Measurements from ENCODE around the gene PNPT1.
"Not testable (repeated sequence)": the region's sequence is repeated elsewhere in the genome, so short reads cannot be mapped to it uniquely, and the experiment has no call there.

The PNPT1 gene

DNA sequence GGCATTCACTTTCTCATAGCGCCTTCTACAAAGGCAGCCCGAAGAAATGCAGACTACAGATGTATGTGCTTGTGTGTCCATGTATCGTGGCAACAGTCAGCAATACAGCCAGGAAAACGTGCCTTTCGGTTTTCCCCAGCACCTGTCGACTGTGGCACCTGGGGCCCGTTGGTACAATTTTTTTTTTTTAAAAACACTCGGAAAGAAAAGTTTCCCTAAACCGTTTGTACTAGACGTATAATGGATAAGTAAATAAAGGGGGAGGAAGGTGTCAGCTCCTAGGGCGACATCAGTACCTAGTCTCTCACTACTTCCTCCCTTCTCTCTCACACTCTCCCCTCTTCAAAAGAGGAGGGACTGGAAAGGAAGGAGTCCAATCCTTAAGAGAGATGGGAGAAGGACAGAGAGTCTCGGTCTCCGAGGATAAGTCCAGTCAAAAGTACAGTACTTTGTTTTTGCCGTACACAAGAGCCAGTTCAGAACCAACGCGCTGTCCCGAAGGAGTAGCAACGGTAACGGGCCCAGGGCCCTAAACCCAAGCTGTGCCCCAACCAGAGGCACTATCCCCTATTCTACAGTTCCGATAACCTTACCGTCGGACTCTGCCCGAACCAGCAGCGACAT lies 77.0 kb downstream of the PNPT1 start:
- peaks cover 36% of the 10 kb centered on the region for H3K36me3 ChIP-seq (ENCODE audit: insufficient read depth, low read length)
- H3K4me1 ChIP-seq (ENCODE audit: insufficient read depth, low read length), result peaks cover 4% of the 10 kb centered on the region; the same call in 1 of the 2 replicates
- 2% methylated on average over 21 of the region's 24 CpGs for WGBS
- H3K4me3 ChIP-seq (ENCODE audit: low read length), result peak overlapping the region; percentile 90
- no peaks in the 10 kb centered on the region for H3K27me3 ChIP-seq (ENCODE audit: insufficient read depth, low read length)
- H3K27ac ChIP-seq (ENCODE audit: low read depth, low read length), result peak overlapping the region; percentile 97
- peak overlapping the region; percentile 97 for H3K9ac ChIP-seq (ENCODE audit: low read depth, low read length)
- no peaks in the 10 kb centered on the region for H3K9me3 ChIP-seq (ENCODE audit: insufficient read depth, low read depth, low read length)

DNA sequence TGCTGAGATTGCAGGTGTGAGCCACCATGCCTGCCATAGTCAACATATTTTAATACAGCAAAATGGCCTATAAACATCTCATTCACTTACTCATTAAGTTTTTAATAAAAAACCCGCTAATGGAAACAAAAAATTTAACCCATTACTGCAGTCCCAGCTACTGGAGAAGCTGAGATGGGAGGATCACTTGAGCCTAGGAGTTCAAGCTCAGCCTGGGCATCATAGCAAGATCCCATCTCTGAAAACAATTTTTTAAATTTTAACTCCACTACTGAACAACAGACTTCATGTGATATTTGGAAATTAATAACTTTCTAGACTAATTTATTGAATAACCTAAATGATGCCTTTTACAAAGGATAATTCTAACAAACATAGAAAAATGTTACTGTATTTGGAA lies 81.6 kb downstream of the PNPT1 start:
- peaks cover 44% of the 10 kb centered on the region for H3K36me3 ChIP-seq (ENCODE audit: insufficient read depth, low read length)
- H3K4me1 ChIP-seq (ENCODE audit: insufficient read depth, low read length), result peaks cover 4% of the 10 kb centered on the region; the same call in 1 of the 2 replicates
- no peaks in the 10 kb centered on the region for H3K27me3 ChIP-seq (ENCODE audit: insufficient read depth, low read length)
- H3K4me3 ChIP-seq (ENCODE audit: low read length), result no peak overlapping the region
- H3K27ac ChIP-seq (ENCODE audit: low read depth, low read length), result no peak overlapping the region
- 96% methylated on average over 1 of the region's 1 CpG for whole genome bisulfite sequencing
- no peak overlapping the region for H3K9ac ChIP-seq (ENCODE audit: low read depth, low read length)
- no peaks in the 10 kb centered on the region for H3K9me3 ChIP-seq (ENCODE audit: insufficient read depth, low read depth, low read length)

DNA sequence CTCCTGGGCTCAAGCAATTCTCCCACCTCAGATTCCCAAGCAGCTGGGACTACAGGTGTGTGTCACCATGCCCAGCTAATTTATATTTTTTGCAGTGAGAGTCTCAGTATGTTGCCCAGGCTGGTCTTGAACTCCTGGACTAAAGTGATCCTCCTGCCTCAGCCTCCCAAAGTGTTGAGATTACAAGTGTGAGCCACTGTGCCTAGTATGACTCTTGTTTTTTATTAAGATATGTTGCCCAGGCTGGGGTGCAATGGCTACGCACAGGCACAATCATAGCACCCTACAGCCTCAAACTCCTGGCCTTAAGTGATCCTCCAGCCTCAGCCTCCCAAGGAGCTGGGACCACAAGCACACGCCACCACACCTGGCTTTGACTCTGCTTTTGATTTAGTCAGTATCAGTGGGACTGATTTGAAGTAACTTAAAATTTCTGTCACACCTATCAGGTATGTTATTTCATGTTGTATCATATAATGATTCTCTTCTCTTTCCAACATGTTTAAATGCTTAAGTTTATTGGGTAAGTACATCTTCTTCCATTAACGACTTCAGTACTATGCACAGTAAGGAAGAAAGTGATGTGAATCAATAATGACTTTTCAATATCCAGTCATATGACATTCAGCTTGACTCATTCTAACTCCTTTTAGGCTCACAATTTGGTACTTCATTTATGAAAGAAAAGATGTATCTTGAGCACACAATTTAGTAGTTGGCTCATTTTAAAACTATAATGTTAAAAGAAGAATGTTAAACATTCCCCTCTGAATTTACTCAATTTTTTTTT lies 82.5 kb downstream of the PNPT1 start:
- WGBS, result 100% methylated on average over 2 of the region's 3 CpGs
- Histone ChIP-seq H3K9me3 (ENCODE audit: insufficient read depth, low read depth, low read length) (no peaks in the 10 kb centered on the region), H3K36me3 (ENCODE audit: insufficient read depth, low read length) (peaks cover 44% of the 10 kb centered on the region), H3K4me1 (ENCODE audit: insufficient read depth, low read length) (peaks cover 4% of the 10 kb centered on the region; the same call in 1 of the 2 replicates), H3K27me3 (ENCODE audit: insufficient read depth, low read length) (no peaks in the 10 kb centered on the region), H3K9ac (ENCODE audit: low read depth, low read length) (no peak overlapping the region), H3K4me3 (ENCODE audit: low read length) (no peak overlapping the region), H3K27ac (ENCODE audit: low read depth, low read length) (no peak overlapping the region)

DNA sequence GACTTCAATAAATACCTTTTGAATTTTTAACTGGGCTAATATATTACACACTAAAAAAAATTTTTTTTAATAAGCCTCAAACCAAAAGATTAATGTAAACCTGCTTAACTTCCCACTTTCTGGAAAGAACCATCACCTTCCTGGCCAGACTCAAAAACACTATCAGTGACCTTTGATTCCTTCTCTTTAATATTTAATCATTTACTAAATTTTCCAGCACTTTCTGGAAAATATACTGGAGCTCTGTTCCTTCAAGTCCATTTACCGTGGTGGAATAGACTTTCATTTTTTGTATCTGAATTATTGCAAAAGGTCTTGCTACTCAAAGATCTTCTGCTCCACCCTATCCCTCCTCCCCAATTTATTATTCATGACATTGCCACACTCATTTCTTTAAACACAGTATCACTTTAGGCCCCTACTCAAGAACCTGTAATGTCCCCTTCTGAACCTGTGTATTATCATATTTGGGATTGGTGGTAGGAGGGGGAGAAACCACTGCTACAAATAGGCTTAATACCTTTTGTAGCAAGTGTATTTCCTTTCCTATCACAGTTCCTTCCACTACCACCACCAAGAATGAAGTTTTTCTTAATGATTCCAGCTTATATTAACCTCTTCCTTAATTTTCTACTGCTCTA lies 83.6 kb downstream of the PNPT1 start:
- Histone ChIP-seq H3K36me3 (ENCODE audit: insufficient read depth, low read length) (peaks cover 41% of the 10 kb centered on the region), H3K9me3 (ENCODE audit: insufficient read depth, low read depth, low read length) (no peaks in the 10 kb centered on the region), H3K27ac (ENCODE audit: low read depth, low read length) (no peak overlapping the region), H3K27me3 (ENCODE audit: insufficient read depth, low read length) (no peaks in the 10 kb centered on the region), H3K9ac (ENCODE audit: low read depth, low read length) (no peak overlapping the region), H3K4me1 (ENCODE audit: insufficient read depth, low read length) (no peaks in the 10 kb centered on the region), H3K4me3 (ENCODE audit: low read length) (no peak overlapping the region)
- WGBS, result 92% methylated on average over 1 of the region's 1 CpG

DNA sequence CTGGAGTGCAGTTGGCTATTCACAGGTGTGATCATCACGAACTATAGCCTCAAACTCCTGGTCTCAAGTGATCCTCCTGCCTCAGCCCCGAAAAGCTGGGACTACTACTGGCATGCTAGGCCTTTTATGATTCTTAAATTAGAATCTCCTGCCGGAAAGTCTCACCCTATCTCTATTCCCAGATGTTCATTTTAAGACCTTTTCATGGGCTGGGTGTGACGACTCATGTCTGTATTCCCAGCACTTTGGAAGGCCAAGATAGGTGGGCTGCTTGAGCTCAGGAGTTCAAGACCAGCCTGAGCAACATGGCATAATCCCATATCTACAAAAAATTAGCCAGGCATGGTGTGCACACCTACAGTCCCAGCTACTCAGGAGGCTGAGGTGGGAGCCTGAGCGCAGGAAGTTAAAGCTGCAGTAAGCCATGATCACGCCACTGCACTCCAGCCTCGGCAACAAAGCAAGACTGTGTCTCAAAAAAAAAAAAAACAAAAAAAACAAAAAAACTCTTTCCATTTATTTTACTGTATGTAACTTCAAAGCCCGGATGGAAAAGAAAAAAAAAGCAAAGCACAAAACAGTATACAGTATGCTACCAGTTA lies 84.3 kb downstream of the PNPT1 start:
- peaks cover 33% of the 10 kb centered on the region for H3K36me3 ChIP-seq (ENCODE audit: insufficient read depth, low read length)
- 88% methylated on average over 8 of the region's 8 CpGs for WGBS
- H3K27me3 ChIP-seq (ENCODE audit: insufficient read depth, low read length), result no peaks in the 10 kb centered on the region
- no peaks in the 10 kb centered on the region for H3K9me3 ChIP-seq (ENCODE audit: insufficient read depth, low read depth, low read length)
- H3K4me1 ChIP-seq (ENCODE audit: insufficient read depth, low read length), result no peaks in the 10 kb centered on the region
- no peak overlapping the region for H3K9ac ChIP-seq (ENCODE audit: low read depth, low read length)
- no peak overlapping the region for H3K4me3 ChIP-seq (ENCODE audit: low read length)
- H3K27ac ChIP-seq (ENCODE audit: low read depth, low read length), result no peak overlapping the region

DNA sequence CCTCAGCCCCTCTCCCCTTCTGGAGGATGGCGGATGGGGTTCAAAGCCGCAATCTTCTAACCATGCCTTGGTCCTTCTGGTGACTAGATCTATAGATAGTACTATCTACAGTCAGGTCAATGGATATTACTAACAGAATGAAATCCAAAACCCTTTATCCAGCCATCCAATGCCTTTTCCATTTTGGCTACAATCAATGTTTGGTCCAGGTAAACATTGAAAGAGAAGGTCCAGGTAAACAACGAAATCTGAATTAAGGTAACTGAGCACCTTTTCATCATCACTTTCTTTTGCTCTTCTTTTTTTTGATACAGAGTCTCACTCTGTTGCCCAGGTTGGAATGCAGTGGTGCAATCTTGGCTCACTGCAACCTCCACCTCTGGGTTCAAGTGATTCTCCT lies 85.9 kb downstream of the PNPT1 start:
- Histone ChIP-seq H3K9me3 (ENCODE audit: insufficient read depth, low read depth, low read length) (no peaks in the 10 kb centered on the region), H3K27ac (ENCODE audit: low read depth, low read length) (no peak overlapping the region), H3K4me3 (ENCODE audit: low read length) (no peak overlapping the region), H3K4me1 (ENCODE audit: insufficient read depth, low read length) (no peaks in the 10 kb centered on the region), H3K9ac (ENCODE audit: low read depth, low read length) (no peak overlapping the region), H3K27me3 (ENCODE audit: insufficient read depth, low read length) (no peaks in the 10 kb centered on the region), H3K36me3 (ENCODE audit: insufficient read depth, low read length) (peaks cover 27% of the 10 kb centered on the region)
- 98% methylated on average over 2 of the region's 3 CpGs for WGBS

DNA sequence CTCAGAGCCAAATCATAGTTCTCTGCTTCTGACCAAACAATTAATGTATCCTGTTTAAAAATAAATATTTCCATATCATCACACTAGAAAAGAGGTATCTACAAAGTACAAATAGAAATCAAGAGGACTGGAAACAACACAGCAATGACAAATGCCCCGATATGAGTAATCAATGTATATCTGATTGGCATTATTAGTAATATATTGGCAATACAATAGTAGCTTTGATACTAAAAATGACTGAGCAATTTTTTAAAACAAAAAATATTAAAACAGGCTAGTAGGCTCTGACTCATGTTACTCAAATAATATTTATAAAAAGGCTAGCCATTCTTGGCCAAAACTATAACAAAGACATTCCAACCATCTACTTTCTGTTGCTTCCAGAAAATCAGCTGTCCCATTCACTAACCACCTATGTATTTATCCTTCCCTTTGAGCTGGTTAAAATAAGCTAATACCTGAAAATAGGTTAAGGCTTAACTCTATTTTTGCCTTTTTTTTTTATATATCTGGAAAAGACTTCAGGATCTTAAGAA lies 89.5 kb downstream of the PNPT1 start:
- H3K4me3 ChIP-seq (ENCODE audit: low read length), result no peak overlapping the region
- no peaks in the 10 kb centered on the region for H3K27me3 ChIP-seq (ENCODE audit: insufficient read depth, low read length)
- H3K9ac ChIP-seq (ENCODE audit: low read depth, low read length), result no peak overlapping the region
- no peak overlapping the region for H3K27ac ChIP-seq (ENCODE audit: low read depth, low read length)
- no CpG with 5 or more reads among the region's 1 CpG for WGBS
- no peaks in the 10 kb centered on the region for H3K9me3 ChIP-seq (ENCODE audit: insufficient read depth, low read depth, low read length)
- H3K36me3 ChIP-seq (ENCODE audit: insufficient read depth, low read length), result peaks cover 31% of the 10 kb centered on the region
- H3K4me1 ChIP-seq (ENCODE audit: insufficient read depth, low read length), result no peaks in the 10 kb centered on the region

DNA sequence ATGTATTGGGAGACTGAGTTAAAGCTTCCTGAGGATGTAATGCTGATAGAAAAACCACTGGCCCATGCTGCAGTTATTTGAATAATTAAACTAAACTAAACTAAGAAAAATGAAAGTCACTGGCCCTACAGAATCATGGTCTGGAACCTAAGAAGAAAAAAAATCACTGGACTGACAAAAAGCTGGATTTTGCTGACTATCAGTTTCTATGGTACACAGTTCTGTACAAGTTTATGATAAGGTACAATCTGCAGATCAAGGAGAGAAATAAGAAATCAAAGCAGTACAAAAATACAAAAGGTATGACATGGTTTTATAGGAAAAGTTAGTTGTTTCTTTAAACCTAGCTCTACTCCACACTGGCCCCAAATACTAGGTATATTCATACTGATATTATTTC lies 91.8 kb downstream of the PNPT1 start:
- Histone ChIP-seq H3K9ac (ENCODE audit: low read depth, low read length) (no peak overlapping the region), H3K27me3 (ENCODE audit: insufficient read depth, low read length) (no peaks in the 10 kb centered on the region), H3K9me3 (ENCODE audit: insufficient read depth, low read depth, low read length) (no peaks in the 10 kb centered on the region), H3K36me3 (ENCODE audit: insufficient read depth, low read length) (peaks cover 46% of the 10 kb centered on the region), H3K4me3 (ENCODE audit: low read length) (no peak overlapping the region), H3K27ac (ENCODE audit: low read depth, low read length) (no peak overlapping the region), H3K4me1 (ENCODE audit: insufficient read depth, low read length) (no peaks in the 10 kb centered on the region)

DNA sequence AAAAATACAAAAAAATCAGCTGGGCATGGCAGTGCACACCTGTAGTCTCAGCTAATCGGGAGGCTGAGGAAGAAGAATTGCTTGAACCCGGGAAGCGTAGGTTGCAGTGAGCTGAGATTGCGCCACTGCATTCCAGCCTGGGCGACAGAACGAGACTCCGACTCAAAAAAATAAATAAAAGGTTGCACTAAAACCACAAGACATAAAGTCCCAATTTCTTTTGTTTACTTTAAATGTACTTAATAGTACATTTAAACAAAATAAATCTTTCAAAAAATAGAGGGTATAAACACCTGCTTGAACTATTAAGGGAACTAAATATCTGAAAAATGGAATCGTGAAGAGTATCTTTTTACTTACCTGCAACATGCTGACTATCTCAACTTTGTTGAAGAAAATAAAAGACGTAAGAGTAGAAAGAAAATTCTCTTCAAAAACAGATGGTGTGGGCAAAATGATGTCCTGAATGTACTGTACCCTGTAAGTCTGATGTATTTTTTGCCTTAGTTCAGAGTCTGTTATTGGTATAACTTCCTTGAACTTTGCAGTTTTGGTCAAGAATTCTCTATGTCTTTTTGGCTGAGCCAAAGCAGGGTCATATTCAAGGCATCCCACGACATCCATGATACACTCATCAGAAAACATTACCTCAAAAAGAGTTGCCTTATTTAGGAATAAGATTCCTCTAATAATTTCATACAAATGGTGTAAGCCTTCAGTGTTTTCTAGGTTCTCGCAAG lies 95.4 kb downstream of the PNPT1 start:
- 92% methylated on average over 11 of the region's 11 CpGs for WGBS
- Histone ChIP-seq H3K4me1 (ENCODE audit: insufficient read depth, low read length) (no peaks in the 10 kb centered on the region), H3K36me3 (ENCODE audit: insufficient read depth, low read length) (peaks cover 49% of the 10 kb centered on the region)

DNA sequence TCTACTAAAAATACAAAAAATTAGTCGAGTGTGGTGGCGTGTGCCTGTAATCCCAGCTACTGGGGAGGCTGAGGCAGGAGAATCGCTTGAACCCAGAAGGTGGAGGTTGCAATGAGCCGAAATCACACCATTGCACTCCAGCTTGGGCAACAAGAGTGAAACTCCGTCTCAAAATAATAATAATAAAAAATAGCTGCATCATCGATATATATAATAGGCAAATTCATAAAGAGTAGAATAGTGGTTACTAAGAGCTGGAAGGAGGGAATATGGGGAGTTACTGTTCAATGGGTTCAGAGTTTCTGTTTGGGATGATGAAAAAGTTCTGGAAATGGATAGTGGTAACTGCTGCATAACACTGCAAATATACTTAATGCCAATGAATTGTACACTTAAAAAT lies 96.8 kb downstream of the PNPT1 start:
- not testable (repeated sequence) for H3K9me3 ChIP-seq (ENCODE audit: insufficient read depth, low read depth, low read length); H3K27ac ChIP-seq (ENCODE audit: low read depth, low read length); H3K4me1 ChIP-seq (ENCODE audit: insufficient read depth, low read length); H3K4me3 ChIP-seq (ENCODE audit: low read length); H3K9ac ChIP-seq (ENCODE audit: low read depth, low read length); H3K27me3 ChIP-seq (ENCODE audit: insufficient read depth, low read length)
- 98% methylated on average over 5 of the region's 6 CpGs for WGBS
- peaks cover 36% of the 10 kb centered on the region for H3K36me3 ChIP-seq (ENCODE audit: insufficient read depth, low read length)

More for the DNA sequence above, 95.4 kb downstream of the PNPT1 start:
- H3K27me3 ChIP-seq (ENCODE audit: insufficient read depth, low read length), result no peaks in the 10 kb centered on the region
- no peak overlapping the region for H3K4me3 ChIP-seq (ENCODE audit: low read length)
- H3K9me3 ChIP-seq (ENCODE audit: insufficient read depth, low read depth, low read length), result no peaks in the 10 kb centered on the region
- H3K27ac ChIP-seq (ENCODE audit: low read depth, low read length), result no peak overlapping the region
- no peak overlapping the region for H3K9ac ChIP-seq (ENCODE audit: low read depth, low read length)

Data from HUES64 (cell line).